ENCODE measurements around the gene MBD5. TPM values are rescaled to one million over a fixed set of nuclear protein-coding genes. Genes with fewer than 3 reads are reported as not detected.

MBD5 gene
- total and polyA plus RNA-seq, 12 donors, result 5.6 to 61.7 (median 40.5) TPM

DNA sequence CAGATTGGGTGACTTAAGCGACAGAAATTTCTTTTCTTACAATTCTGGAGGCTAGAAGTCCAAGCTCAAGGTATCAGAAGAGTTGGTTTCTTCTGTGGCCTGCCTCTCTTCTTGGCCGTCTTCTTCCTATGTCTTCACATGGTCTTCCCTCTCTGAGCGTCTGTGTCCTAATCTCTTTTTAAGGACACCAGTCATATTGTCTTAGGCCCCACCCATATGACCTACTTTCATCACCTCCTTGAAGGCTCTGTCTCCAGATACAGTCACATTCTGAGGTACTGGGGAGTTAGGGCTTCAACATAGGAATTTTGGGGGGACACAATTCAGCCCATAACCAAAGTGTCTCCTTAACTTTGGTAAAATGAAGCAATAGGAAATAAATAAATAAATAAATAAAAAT is 512.8 kb downstream of the MBD5 start:
- DNase-seq, result peak in 1 of 7 donors; percentile 14
- Histone ChIP-seq H3K27ac (no peak overlapping the region), H3K27me3 (no peaks in the 10 kb centered on the region), H3K4me1 (replicated peaks in 1 of 2) (peaks cover 0 to 7% of the 10 kb centered on the region in 2 donors), H3K4me3 (no peak overlapping the region), H3K36me3 (replicated peaks in 1 of 2) (no peaks in the 10 kb centered on the region), H3K9me3 (replicated peaks in 1 of 3) (no peaks in the 10 kb centered on the region)
- TF ChIP-seq POLR2A (IDR thresholded peaks at IDR 0.05) (no peak), CTCF (IDR thresholded peaks at IDR 0.05) (no peak)
- intact Hi-C loops (cut with DNase I), result loop anchor here in 1 of 2 donors (10.0 kb wide), 1 partner anchor 461 kb away; no protein-coding TSS in a partner anchor
- 84 to 89% (median 87%) methylated on average over 3 of the region's 3 CpGs for WGBS, 4 donors

DNA sequence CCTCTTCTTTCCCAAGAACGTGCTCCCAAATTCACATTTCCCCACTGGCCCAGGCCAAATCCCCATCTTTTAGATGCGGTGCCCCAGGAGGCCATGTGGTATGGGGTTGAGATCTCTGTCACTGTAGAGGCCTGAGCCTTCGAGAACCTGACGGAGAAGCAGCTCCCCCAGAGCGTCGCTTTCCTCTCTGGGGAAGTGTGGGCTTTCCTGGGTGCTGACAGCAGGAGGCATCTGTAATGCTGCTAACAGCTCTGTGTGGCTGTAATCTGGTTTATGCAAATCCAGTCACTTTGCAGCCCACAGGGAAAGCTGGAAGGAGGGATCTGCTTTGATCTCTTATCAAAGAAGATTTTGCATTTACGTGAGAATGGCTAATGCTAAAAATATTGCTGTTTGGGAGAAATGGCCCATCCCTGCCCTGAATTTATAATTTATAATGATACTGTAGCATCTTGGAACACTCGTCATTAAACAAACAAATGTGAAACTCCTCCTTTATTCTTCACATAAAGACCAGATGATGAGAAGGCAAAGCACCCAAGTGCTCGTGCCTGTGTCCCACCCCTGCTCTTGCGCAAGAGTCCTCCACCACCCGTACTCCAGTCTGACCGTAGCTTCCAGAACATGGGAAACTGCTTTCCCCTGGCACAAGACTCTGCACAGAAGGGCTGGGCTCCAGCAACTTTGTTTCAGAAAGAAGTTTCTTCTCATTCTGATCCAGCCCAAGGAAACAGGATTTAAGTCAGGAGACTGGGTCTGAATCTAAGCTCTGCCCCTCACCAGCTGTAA is 513.7 kb downstream of the MBD5 start:
- Histone ChIP-seq H3K4me3 (no peak overlapping the region), H3K27me3 (no peaks in the 10 kb centered on the region), H3K36me3 (replicated peaks in 1 of 2) (no peaks in the 10 kb centered on the region), H3K4me1 (replicated peaks in 1 of 2) (peaks cover 0 to 7% of the 10 kb centered on the region in 2 donors), H3K27ac (no peak overlapping the region), H3K9me3 (replicated peaks in 1 of 3) (no peaks in the 10 kb centered on the region)
- WGBS, 4 donors, result 68 to 74% (median 71%) methylated on average over 9 to 12 of the region's 12 CpGs
- peak in 3 of 7 donors; percentile 17 to 49 (median 24) for DNase-seq
- intact Hi-C loops (cut with DNase I), result loop anchor here in 1 of 2 donors (10.0 kb wide), 1 partner anchor 460 kb away; no protein-coding TSS in a partner anchor
- TF ChIP-seq CTCF (IDR thresholded peaks at IDR 0.05) (no peak), POLR2A (IDR thresholded peaks at IDR 0.05) (no peak)

DNA sequence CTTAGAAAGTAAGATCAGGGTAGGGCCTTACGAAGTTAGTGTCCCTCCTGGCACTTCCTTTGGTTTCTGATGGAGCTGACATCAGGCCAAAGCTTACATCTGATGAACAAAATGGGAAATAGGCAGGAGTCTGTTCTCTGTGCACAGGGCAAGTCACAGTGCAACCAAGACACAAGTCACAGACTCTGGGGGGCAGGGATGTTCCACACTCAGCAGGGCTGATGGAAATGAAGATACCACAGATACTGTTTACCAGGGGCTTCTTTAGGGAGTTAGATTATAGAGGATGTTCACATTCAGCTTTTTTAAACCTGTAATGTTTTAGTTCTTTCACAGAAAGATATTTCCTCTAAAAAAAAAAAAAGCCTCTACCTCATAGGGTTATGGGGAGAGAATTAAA is 517.5 kb downstream of the MBD5 start:
- H3K27me3 ChIP-seq, result no peaks in the 10 kb centered on the region
- DNase-seq, result no peak
- no peak overlapping the region for H3K27ac ChIP-seq
- peaks cover 0 to 11% of the 10 kb centered on the region in 2 donors for H3K4me1 ChIP-seq (replicated peaks in 1 of 2)
- H3K9me3 ChIP-seq (replicated peaks in 1 of 3), result no peaks in the 10 kb centered on the region
- no peak for TF ChIP-seq CTCF (IDR thresholded peaks at IDR 0.05)
- no peak for TF ChIP-seq POLR2A (IDR thresholded peaks at IDR 0.05)
- 50 to 89% (median 85%) methylated on average over 1 of the region's 1 CpG for WGBS, 4 donors
- H3K36me3 ChIP-seq (replicated peaks in 1 of 2), result no peaks in the 10 kb centered on the region
- H3K4me3 ChIP-seq, result no peak overlapping the region
- intact Hi-C loops (cut with DNase I), result loop anchor here in 1 of 2 donors (10.0 kb wide), 1 partner anchor 456 kb away; no protein-coding TSS in a partner anchor

- H3K36me3 ChIP-seq (replicated peaks in 1 of 2), result no peaks in the 10 kb centered on the region
- no peaks in the 10 kb centered on the region for H3K9me3 ChIP-seq (replicated peaks in 1 of 3)
- H3K4me3 ChIP-seq, result no peak overlapping the region
- H3K27ac ChIP-seq, result no peak overlapping the region
- 75 to 87% (median 81%) methylated on average over 8 of the region's 8 CpGs for whole genome bisulfite sequencing, 4 donors
- H3K4me1 ChIP-seq (replicated peaks in 1 of 2), result peaks cover 0 to 4% of the 10 kb centered on the region in 2 donors
- intact Hi-C loops (cut with DNase I), result no loop called here
- TF ChIP-seq CTCF (IDR thresholded peaks at IDR 0.05), result no peak
- no peak for TF ChIP-seq POLR2A (IDR thresholded peaks at IDR 0.05)
- no peaks in the 10 kb centered on the region for H3K27me3 ChIP-seq
- DNase-seq, result peak in 1 of 7 donors; percentile 46
Measured at GRCh38 chr2:148540022-148540421, 519.1 kb downstream of the MBD5 start.

Data from adrenal gland (tissue), 12 donors.